Right lobe of liver (tissue), 6 donors: Measurements from ENCODE around the gene LGR5. TPM values are rescaled to one million over a fixed set of nuclear protein-coding genes. Genes with fewer than 3 reads are reported as not detected.

Experiments used
- ATAC-seq, 4 donors: fragments of 200-7000 bp; cut with Tn5 transposase; one replicate each; pipeline ENCODE4 v1.9.1; 2020; ENCODE audit warnings: mild to moderate bottlenecking in 4 of 4, moderate library complexity in 4 of 4
- DNase-seq, 3 donors: peaks; one replicate each; pipeline ENCODE4 v3.0.0-alpha.2; 2020
- H3K27ac ChIP-seq, 3 donors: fragments of 200-600 bp; one replicate each; pipeline ENCODE4 v1.8.0; 2022
- H3K27me3 ChIP-seq, 2 donors: fragments of 200-600 bp; one replicate each; pipeline ENCODE4 v1.8.0; 2022
- H3K36me3 ChIP-seq, 4 donors: fragments of 200-600 bp; sonication (generic) in 1 of 4; one replicate each; pipeline versions ENCODE4 v1.5.1 to v1.8.0; 2017 to 2022; ENCODE audit warnings: control low read depth in 1 of 4
- H3K4me1 ChIP-seq, 4 donors: fragments of 200-600 bp; sonication (generic) in 1 of 4; one replicate each; pipeline versions ENCODE4 v1.5.1 to v1.8.0; 2017 to 2022; ENCODE audit warnings: control low read depth in 1 of 4
- H3K4me3 ChIP-seq, 3 donors: fragments of 200-600 bp; one replicate each; pipeline ENCODE4 v1.8.0; 2022
- H3K9me3 ChIP-seq, 4 donors: fragments of 200-600 bp; sonication (generic) in 1 of 4; one replicate each; pipeline versions ENCODE4 v1.5.1 to v1.8.0; 2017 to 2022; ENCODE audit warnings: control low read depth in 1 of 4
- CTCF ChIP-seq, 4 donors: fragments of 200-600 bp in 3 of 4; fragments of 450-650 bp in 1 of 4; IDR thresholded peaks; one replicate each; pipeline versions ENCODE4 v1.5.1 to v1.8.0; 2016 to 2022; ENCODE audit warnings: antibody characterized with exemption in 4 of 4, mild to moderate bottlenecking in 2 of 4
- POLR2A ChIP-seq: fragments of 450-650 bp; IDR thresholded peaks from one replicate; pipeline ENCODE4 v1.6.1; 2017; ENCODE audit warnings: antibody characterized with exemption, mild to moderate bottlenecking
- WGBS: methylation state at CpG from one replicate; pipeline ENCODE4 v1.1.6; 2018; ENCODE audit warnings: low coverage, low lambda C conversion rate; ENCODE audit not compliant: insufficient coverage; ENCODE audit errors: missing lambda C conversion rate; 5-methylcytosine and 5-hydroxymethylcytosine counted together
- intact Hi-C, 2 donors: fragments of 100-400 bp; cut with DNase I; formaldehyde crosslinking; loops; one replicate each; pipeline versions ENCODE4 v1.11.2 to v1.14.1; 2022
- total RNA-seq, 6 experiments: library from RNA; depleted of rRNA in 2 of 6; stranded (reverse); fragments of >200 nt in 2 of 6; fragmentation: NEBNext Ultra II Directional in 3 of 6; extraction: Animal tissue kit (Norgen Biotek cat#: 25700) in 3 of 6; gene quantifications; one replicate each; pipeline versions ENCODE4 v1.1.0 to v1.2.4, GENCODE V29; 2016 to 2023
- donor health status: DM: no; HTN: yes; CAD: no.
- donor health status: DM: no; HTN: no; CAD: no.
- donor health status: DM: no; HTN: no; CAD: no.
- donor health status: DM: no; HTN: yes; CAD: no.
- donor health status: DM: no; HTN: yes; CAD: no.

The LGR5 gene
- total RNA-seq, 6 experiments from 2014 or later: 0.11 to 0.31 (median 0.17) TPM

- no peak for ATAC-seq
- Histone ChIP-seq H3K4me1 (no peaks in the 10 kb centered on the region), H3K4me3 (no peak overlapping the region), H3K27ac (no peak overlapping the region), H3K36me3 (no peaks in the 10 kb centered on the region), H3K9me3 (no peaks in the 10 kb centered on the region), H3K27me3 (no peaks in the 10 kb centered on the region)
- 83% methylated on average over 3 of the region's 4 CpGs for WGBS
- intact Hi-C loops: no loop called here
- TF ChIP-seq POLR2A (no peak), CTCF (IDR thresholded peaks at IDR 0.05) (no peak)
- DNase-seq: no peak
These were observed 60.2 kb downstream of the LGR5 start for GRCh38 chr12:71499834-71500233.

GRCh38 chr12:71503579-71504391, 64.2 kb downstream of the LGR5 start:
- Histone ChIP-seq H3K9me3 (no peaks in the 10 kb centered on the region), H3K27me3 (no peaks in the 10 kb centered on the region), H3K27ac (no peak overlapping the region), H3K4me1 (no peaks in the 10 kb centered on the region), H3K4me3 (no peak overlapping the region), H3K36me3 (no peaks in the 10 kb centered on the region)
- DNase-seq (no peak), ATAC-seq (no peak)
- 29% methylated on average over 3 of the region's 3 CpGs for WGBS
- TF ChIP-seq CTCF (IDR thresholded peaks at IDR 0.05) (no peak), POLR2A (no peak)
- intact Hi-C loops: no loop called here

GRCh38 chr12:71504476-71504875, 64.9 kb downstream of the LGR5 start:
- H3K4me3 ChIP-seq: no peak overlapping the region
- H3K27me3 ChIP-seq: no peaks in the 10 kb centered on the region
- DNase-seq (no peak), ATAC-seq (no peak)
- TF ChIP-seq POLR2A (no peak), CTCF (IDR thresholded peaks at IDR 0.05) (no peak)
- no peaks in the 10 kb centered on the region for H3K4me1 ChIP-seq
- intact Hi-C loops: no loop called here
- H3K27ac ChIP-seq: no peak overlapping the region
- no peaks in the 10 kb centered on the region for H3K36me3 ChIP-seq
- no peaks in the 10 kb centered on the region for H3K9me3 ChIP-seq
- 69% methylated on average over 3 of the region's 3 CpGs for WGBS

GRCh38 chr12:71509705-71510104, 70.1 kb downstream of the LGR5 start:
- Histone ChIP-seq H3K27me3 (no peaks in the 10 kb centered on the region), H3K4me3 (no peak overlapping the region), H3K36me3 (no peaks in the 10 kb centered on the region), H3K27ac (no peak overlapping the region), H3K4me1 (no peaks in the 10 kb centered on the region), H3K9me3 (no peaks in the 10 kb centered on the region)
- ATAC-seq (no peak), DNase-seq (no peak)
- TF ChIP-seq CTCF (IDR thresholded peaks at IDR 0.05) (no peak), POLR2A (no peak)
- intact Hi-C loops: no loop called here
- 65% methylated on average over 3 of the region's 3 CpGs for WGBS
